HFF-Myc (cell line): Measurements from ENCODE around the gene ISLR.

Experiments
- DNase-seq: peaks from one replicate; pipeline ENCODE4 v3.0.0-alpha.2; 2011; ENCODE audit warnings: low read depth; ENCODE audit errors: extremely low read depth
- H3K4me3 ChIP-seq: replicated peaks from 2 replicates; pipeline ENCODE4 v1.5.1; 2011; ENCODE audit warnings: low read depth, mild to moderate bottlenecking, control low read depth, low read length
- TF ChIP-seq, protein P1 (sequence below): IDR thresholded peaks from 2 replicates; pipeline ENCODE4 v1.5.1; 2012; ENCODE audit warnings: mild to moderate bottlenecking, low read depth, low read length, control low read depth; ENCODE audit errors: missing control alignments

ISLR gene

DNA sequence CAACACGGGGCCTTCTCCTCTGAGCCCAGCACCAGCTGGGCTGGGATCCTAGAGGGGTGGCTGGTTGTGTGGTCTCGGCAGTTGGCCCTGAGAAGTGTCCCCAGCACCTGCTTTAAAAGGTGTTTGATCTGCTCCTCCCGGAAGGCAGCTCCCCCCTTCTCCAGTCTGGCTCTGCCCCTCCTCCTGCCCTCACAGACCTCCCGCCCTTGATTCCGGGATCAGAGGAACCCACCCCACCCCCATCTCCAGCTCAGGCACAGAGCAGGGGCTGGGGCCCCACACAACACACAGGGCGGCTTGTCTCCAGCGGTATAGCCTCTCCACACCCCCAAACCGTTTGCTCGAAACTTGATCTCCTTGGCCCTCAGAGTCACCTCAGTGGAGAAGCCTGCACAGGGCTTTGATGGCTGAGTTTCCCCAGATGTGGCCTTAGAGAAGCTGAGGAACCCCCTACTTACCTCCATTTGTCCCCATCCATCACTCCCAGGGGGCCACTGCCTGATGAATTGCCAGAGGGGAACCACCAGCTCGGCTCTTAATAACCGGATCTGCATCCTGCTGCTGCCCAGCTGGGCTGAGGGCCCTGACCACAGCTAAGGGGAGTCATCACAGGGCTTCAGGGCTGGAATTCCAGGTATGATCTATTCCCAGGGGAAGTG is 35.5 kb downstream of the ISLR start:
- no peak for DNase-seq

DNA sequence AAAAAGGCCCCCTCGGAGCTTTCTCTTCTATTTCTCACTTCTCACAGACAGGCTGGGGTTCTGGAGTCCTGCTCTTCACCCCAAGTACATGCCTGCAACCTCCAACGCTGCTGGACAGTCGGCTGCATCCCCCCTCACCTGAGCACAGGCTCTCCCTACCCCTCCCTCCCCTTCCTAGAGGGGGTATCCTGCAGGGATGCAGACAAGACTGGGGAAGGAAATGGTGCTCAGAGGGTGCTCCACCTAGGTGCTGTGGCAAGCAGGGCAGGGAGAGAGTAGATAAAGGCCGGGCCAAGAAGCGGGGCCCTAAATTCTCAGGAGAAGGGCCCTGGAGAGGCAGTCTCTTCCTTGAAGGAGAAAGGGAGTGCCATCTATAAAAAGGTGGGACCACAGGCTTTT is 36.0 kb downstream of the ISLR start:
- TF ChIP-seq, protein P1, sequence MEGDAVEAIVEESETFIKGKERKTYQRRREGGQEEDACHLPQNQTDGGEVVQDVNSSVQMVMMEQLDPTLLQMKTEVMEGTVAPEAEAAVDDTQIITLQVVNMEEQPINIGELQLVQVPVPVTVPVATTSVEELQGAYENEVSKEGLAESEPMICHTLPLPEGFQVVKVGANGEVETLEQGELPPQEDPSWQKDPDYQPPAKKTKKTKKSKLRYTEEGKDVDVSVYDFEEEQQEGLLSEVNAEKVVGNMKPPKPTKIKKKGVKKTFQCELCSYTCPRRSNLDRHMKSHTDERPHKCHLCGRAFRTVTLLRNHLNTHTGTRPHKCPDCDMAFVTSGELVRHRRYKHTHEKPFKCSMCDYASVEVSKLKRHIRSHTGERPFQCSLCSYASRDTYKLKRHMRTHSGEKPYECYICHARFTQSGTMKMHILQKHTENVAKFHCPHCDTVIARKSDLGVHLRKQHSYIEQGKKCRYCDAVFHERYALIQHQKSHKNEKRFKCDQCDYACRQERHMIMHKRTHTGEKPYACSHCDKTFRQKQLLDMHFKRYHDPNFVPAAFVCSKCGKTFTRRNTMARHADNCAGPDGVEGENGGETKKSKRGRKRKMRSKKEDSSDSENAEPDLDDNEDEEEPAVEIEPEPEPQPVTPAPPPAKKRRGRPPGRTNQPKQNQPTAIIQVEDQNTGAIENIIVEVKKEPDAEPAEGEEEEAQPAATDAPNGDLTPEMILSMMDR = no peak
- no peak for DNase-seq
- no peak overlapping the region for H3K4me3 ChIP-seq

More for the DNA sequence above, 35.5 kb downstream of the ISLR start:
- TF ChIP-seq, protein P1 = no peak
- H3K4me3 ChIP-seq = no peak overlapping the region

DNA sequence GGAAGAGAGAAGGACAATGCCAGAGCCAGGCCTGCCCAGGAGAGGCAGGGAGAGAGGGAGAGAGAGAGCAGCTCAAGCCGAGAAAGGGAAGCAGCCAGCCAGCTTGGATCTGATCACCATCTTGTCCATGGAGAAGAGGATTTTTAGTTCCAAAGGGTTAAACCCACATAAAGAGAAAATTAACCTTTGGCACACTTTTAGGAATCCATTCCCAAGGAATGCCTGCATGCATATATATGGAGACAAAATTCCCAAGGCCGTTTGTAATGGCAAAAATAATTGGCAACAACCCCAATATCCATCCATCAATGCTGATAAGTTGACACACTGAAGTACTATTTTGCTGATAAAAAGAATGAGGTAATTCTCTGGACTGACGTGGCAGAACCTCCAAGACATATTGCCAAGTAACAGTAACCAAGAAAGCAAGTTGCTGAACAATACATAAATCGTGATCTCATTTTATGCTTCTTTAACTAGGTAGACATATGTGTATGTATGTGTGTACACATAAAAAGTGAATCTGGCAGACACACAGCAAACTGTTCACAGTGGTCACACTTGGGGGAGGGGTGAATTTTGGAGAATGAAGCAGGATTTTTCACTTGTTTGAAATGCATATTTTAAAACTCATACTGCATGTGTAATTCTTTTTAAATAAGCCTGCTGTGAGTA is 36.6 kb downstream of the ISLR start:
- no peak for DNase-seq
- TF ChIP-seq, protein P1 = no peak
- no peak overlapping the region for H3K4me3 ChIP-seq

DNA sequence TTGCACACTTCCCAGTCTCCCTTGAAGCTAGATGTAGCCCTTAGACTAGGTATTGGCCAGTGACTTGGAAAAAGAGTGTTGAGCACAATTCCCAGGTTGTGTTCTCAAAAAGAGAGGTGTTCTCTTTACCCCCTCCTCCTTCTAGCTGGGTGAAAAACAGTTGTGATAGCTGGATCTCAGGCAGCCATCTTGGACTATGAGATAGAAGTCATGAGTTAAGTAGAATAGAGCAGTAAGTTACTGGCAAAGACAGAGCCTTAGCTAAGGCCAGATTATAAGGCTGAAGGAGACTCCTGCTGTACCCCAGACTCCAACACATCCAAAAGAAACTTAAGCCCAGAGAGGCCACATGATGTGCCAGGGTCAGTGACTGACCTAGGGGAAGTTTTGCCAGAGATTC is 37.2 kb downstream of the ISLR start:
- DNase-seq = no peak
- no peak overlapping the region for H3K4me3 ChIP-seq
- TF ChIP-seq, protein P1 = no peak

DNA sequence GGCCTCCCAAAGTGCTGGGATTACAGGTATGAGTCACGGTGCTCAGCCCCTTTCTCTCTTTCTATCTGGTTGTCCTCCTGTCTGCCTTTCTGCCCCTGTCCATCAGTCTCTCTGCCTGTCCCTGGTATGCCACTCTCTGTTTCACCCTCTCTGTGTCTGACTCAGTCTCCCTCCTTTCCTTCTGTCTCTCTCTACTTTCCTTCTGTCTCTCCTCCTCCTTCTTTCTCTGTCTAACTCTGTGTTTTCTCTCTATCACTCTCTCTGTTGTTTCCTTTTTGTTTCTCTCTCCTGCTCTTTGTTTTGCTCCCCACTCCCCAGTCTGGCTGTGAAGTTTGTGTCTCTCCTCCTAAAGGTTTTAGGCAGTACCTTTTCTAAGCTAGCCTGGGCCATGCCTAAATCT is 38.1 kb downstream of the ISLR start:
- TF ChIP-seq, protein P1 = no peak
- H3K4me3 ChIP-seq = no peak overlapping the region
- DNase-seq = no peak

DNA sequence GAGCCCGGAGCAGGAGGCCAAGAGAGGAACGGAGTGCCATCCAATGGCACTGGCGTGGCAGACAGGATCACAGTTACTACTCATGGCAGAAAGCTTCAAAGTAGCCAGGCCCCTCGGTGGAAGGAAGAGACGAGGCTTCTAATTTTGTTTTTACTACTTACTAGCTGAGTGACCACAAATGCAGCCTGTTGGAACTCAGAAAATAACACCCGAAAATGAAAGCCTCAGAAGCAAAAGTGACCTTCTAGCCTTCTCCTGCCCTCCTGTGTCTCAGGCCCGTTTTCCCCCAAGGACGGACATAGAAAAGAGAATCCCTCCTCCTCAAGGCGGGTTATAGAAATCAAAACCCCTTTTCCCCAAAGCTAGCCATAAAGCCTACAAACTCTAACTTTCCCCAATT is 39.0 kb downstream of the ISLR start:
- TF ChIP-seq, protein P1 = no peak
- no peak for DNase-seq
- no peak overlapping the region for H3K4me3 ChIP-seq
